Gastroesophageal sphincter (tissue), 3 donors: ENCODE data around the gene FITM2.

Experiments used
- CTCF ChIP-seq, 4 experiments: fragments of 200-600 bp in 2 of 4; fragments of 450-650 bp in 2 of 4; sonication (generic) in 1 of 4; IDR thresholded peaks; one replicate each; pipeline ENCODE4 v1.5.1; 2017 to 2019; ENCODE audit warnings: antibody characterized with exemption in 4 of 4, mild to moderate bottlenecking in 2 of 4, moderate library complexity in 2 of 4
- EP300 ChIP-seq: sonication (generic); formaldehyde crosslinking; IDR thresholded peaks from one replicate; pipeline ENCODE4 v1.6.1; 2017; ENCODE audit warnings: antibody characterized with exemption, mild to moderate bottlenecking
- POLR2A ChIP-seq, 2 donors: fragments of 450-650 bp; IDR thresholded peaks; one replicate each; pipeline ENCODE4 v1.6.1; 2017; ENCODE audit warnings: antibody characterized with exemption in 2 of 2, mild to moderate bottlenecking in 2 of 2, moderate library complexity in 1 of 2
- POLR2AphosphoS5 ChIP-seq: sonication (generic); formaldehyde crosslinking; IDR thresholded peaks from one replicate; pipeline ENCODE4 v1.6.1; 2017; ENCODE audit warnings: antibody characterized with exemption

GRCh38 chr20:44273231-44274215 lies 37.5 kb downstream of the FITM2 start:
- TF ChIP-seq CTCF (IDR thresholded peaks at IDR 0.05): no peak
- no peak for TF ChIP-seq POLR2A (IDR thresholded peaks at IDR 0.05)
- no peak for TF ChIP-seq EP300
- TF ChIP-seq POLR2AphosphoS5: no peak
